ENCODE data around the gene CLDN22. TPM values are rescaled to one million over a fixed set of nuclear protein-coding genes. Genes with fewer than 3 reads are reported as not detected.
"Not testable (repeated sequence)": the region's sequence is repeated elsewhere in the genome, so short reads cannot be mapped to it uniquely, and the experiment has no call there.

CLDN22 gene
- total RNA-seq, 1 donor, result not detected

DNA sequence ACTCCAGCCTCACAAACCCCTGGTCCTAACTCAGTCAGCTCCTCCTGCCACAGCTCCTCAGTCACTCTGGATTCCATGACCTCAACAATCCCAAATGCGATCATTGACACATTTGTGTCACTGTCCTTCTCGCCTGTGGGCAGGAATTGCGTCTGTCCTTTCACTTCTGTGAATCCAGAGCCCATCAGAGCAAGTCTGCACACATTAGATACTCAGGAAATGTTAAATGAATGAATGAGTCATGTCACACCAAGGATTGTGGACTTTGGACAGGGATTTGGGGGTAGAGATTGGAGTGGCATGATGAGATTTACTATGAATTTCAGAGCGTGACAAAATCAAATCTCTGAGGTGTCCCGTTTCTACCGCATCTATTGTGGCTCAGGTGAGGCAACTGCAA lies 13.9 kb upstream of the CLDN22 start:
- Histone ChIP-seq H3K9me3 (ENCODE audit: low read depth, low read length) (no peaks in the 10 kb centered on the region), H3K4me3 (ENCODE audit: low read length) (no peak overlapping the region), H3K4me1 (ENCODE audit: insufficient read depth, low read length) (no peaks in the 10 kb centered on the region), H3K27me3 (ENCODE audit: insufficient read depth, low read length) (no peaks in the 10 kb centered on the region)

DNA sequence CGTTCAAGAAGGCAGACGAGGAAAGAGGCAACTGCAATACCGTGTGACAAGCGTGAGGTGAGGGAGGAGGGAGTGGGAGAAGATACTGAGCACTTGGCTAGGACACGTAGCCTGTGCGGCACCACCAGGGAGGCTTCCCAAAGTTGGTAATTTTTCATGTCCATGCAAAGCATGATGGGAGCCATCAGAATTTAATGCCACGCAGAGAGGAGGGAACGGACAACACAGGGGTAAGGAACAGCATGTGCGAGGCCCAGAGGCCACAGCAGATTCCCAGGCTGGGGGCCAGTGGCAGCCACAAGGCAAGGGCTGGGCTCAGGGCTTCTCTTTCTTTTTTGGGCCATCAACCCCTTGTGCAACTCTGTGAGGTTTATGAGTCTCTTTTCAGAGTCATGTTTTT lies 13.1 kb upstream of the CLDN22 start:
- Histone ChIP-seq H3K9me3 (ENCODE audit: low read depth, low read length) (no peaks in the 10 kb centered on the region), H3K4me3 (ENCODE audit: low read length) (no peak overlapping the region), H3K27me3 (ENCODE audit: insufficient read depth, low read length) (no peaks in the 10 kb centered on the region), H3K4me1 (ENCODE audit: insufficient read depth, low read length) (no peaks in the 10 kb centered on the region)

DNA sequence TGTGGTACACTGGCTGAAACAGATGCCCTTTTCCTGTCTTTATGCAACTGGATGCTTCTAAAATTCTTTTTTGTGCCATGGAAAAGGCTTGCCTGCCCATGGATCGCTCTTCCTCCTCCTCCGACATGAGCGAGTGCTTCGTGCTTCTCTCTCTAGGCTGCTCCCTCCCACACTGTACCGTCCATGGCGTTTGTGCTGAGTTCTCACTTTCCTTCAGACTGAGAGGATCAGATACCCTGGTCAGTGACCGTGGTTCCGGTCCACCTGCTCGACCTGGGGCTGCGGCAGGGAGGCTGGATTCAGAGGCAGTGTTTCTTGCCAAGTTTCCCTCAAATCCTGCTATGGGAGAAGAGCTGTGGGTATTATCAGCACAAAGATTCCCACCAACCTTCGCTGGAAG lies 12.4 kb upstream of the CLDN22 start:
- Histone ChIP-seq H3K9me3 (ENCODE audit: low read depth, low read length) (no peaks in the 10 kb centered on the region), H3K27me3 (ENCODE audit: insufficient read depth, low read length) (no peaks in the 10 kb centered on the region), H3K4me1 (ENCODE audit: insufficient read depth, low read length) (no peaks in the 10 kb centered on the region), H3K4me3 (ENCODE audit: low read length) (no peak overlapping the region)

DNA sequence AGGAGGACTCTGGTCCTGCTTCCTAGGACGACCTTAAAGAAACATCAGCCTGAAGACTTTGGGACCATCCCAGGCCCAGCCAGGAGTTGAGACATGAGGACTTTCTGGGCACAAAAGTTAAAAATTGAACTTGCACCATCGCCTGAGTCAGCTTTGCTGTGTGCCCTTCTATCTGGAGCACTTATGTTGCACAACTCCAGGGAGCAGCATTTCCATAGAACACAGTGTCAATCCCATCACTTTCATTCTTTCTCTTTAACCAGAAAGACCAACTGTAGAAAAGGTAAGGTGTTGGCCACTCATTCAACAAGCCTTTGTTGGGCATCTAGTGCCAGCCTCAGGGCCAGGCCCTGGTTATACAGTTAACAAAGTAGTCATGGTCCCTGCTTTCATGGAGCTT lies 10.8 kb upstream of the CLDN22 start:
- Histone ChIP-seq H3K9me3 (ENCODE audit: low read depth, low read length) (no peaks in the 10 kb centered on the region), H3K4me3 (ENCODE audit: low read length) (no peak overlapping the region), H3K4me1 (ENCODE audit: insufficient read depth, low read length) (no peaks in the 10 kb centered on the region), H3K27me3 (ENCODE audit: insufficient read depth, low read length) (no peaks in the 10 kb centered on the region)

DNA sequence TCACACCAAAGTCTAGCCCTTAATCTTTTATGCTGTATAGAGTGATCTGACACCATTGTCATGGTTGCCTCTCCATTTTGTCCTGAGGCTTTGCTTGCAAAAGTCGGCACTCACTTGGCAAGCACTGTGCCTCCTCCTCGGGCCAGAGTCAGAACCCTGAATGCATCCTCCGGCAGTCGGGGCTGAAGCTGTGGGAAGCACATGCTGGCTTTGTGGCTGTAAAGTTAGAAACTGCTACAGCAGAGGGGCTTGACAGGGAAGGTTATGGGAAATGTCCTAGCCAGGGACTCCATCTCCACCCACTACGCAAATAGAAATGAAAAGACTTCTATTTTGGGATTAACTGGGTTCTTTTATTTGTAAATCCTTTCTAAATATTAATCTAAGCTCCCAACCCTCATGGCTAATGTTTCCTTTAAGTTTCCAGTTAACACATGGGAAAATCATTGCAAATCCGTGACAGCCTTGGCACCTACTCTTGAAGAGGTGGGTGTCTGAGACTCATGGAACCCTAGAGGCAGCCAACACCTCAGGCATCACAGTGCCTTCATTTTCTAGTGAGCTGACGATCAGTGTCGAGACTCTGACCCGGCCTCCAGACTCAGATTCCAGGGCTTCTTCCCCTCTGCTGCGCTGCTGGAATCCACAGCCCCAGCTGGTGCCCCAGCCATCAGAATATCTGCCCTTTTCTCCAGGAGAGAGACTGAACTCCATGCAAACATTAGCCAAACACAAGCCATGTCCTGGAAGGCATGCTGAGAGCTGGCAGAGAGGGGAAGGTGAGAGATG lies 10.1 kb upstream of the CLDN22 start:
- H3K4me1 ChIP-seq (ENCODE audit: insufficient read depth, low read length), result no peaks in the 10 kb centered on the region
- H3K4me3 ChIP-seq (ENCODE audit: low read length), result no peak overlapping the region
- H3K27me3 ChIP-seq (ENCODE audit: insufficient read depth, low read length), result no peaks in the 10 kb centered on the region
- H3K9me3 ChIP-seq (ENCODE audit: low read depth, low read length), result no peaks in the 10 kb centered on the region

- no peak overlapping the region for H3K4me3 ChIP-seq (ENCODE audit: low read length)
- H3K4me1 ChIP-seq (ENCODE audit: insufficient read depth, low read length), result no peaks in the 10 kb centered on the region
- no peaks in the 10 kb centered on the region for H3K9me3 ChIP-seq (ENCODE audit: low read depth, low read length)
- no peaks in the 10 kb centered on the region for H3K27me3 ChIP-seq (ENCODE audit: insufficient read depth, low read length)
These were observed 9.2 kb upstream of the CLDN22 start for GRCh38 chr4:183329244-183329643.

DNA sequence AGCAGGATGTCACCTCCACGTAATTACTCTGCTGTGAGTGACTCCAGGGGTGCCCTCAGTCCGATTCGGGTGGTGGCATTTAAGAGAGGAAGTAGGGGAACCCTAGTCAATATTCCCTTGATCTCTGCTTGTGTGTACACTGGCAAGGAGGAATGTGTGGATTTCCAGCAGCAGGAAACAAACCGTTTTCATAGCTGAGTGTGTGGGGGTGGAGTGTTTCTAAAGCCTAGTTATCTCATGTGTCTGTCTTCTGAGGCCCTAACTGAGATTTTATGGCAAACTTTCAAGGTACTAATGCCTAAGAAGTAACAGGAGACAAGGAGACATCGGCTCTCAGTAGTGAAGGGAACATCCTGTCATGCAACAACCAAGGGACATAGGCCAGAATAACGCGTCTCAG lies 8.8 kb upstream of the CLDN22 start:
- Histone ChIP-seq H3K4me1 (ENCODE audit: insufficient read depth, low read length) (no peaks in the 10 kb centered on the region), H3K9me3 (ENCODE audit: low read depth, low read length) (no peaks in the 10 kb centered on the region), H3K4me3 (ENCODE audit: low read length) (no peak overlapping the region), H3K27me3 (ENCODE audit: insufficient read depth, low read length) (no peaks in the 10 kb centered on the region)

- Histone ChIP-seq H3K4me1 (ENCODE audit: insufficient read depth, low read length) (no peaks in the 10 kb centered on the region), H3K27me3 (ENCODE audit: insufficient read depth, low read length) (no peaks in the 10 kb centered on the region), H3K9me3 (ENCODE audit: low read depth, low read length) (no peaks in the 10 kb centered on the region), H3K4me3 (ENCODE audit: low read length) (no peak overlapping the region)
These were observed 7.8 kb upstream of the CLDN22 start for GRCh38 chr4:183327827-183328226.

DNA sequence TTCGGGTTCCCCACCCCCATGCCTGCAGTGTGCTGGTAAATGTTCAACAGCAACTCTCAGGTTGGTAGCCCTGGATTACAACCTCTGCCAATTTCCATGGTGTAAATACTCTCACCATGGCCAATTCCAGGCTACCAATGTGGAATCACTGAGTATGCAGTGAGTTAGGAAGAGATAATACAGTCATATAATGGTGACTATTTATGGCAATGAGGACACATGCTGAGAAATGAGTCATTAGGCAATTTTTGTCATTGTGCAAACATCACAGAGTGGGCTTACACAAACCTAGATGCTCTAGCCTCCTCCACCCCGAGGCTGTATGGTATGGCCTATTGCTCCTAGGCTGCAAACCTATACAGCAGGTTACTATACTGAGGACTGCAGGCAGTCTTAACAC lies 6.8 kb upstream of the CLDN22 start:
- H3K27me3 ChIP-seq (ENCODE audit: insufficient read depth, low read length), result no peaks in the 10 kb centered on the region
- no peak overlapping the region for H3K4me3 ChIP-seq (ENCODE audit: low read length)
- no peaks in the 10 kb centered on the region for H3K9me3 ChIP-seq (ENCODE audit: low read depth, low read length)
- H3K4me1 ChIP-seq (ENCODE audit: insufficient read depth, low read length), result no peaks in the 10 kb centered on the region

DNA sequence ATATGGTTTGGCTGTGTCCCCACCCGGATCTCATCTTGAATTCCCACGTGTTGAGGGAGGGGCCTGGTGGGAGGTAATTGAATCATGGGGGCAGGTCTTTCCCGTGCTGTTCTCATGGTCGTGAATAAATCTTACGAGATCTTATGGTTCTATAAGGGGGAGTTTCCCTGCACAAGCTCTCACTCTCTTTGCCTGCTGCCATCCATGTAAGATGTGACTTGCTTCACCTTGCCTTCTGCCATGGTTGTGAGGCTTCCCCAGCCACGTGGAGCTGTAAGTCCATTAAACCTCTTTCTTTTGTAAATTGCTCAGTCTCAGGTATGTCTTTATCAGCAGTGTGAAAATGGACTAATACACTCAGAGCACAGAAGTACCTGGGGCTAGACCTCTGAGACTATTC lies 6.3 kb upstream of the CLDN22 start:
- not testable (repeated sequence) for H3K4me3 ChIP-seq (ENCODE audit: low read length); H3K4me1 ChIP-seq (ENCODE audit: insufficient read depth, low read length); H3K9me3 ChIP-seq (ENCODE audit: low read depth, low read length); H3K27me3 ChIP-seq (ENCODE audit: insufficient read depth, low read length)

- no peaks in the 10 kb centered on the region for H3K4me1 ChIP-seq (ENCODE audit: insufficient read depth, low read length)
- no peaks in the 10 kb centered on the region for H3K9me3 ChIP-seq (ENCODE audit: low read depth, low read length)
- H3K4me3 ChIP-seq (ENCODE audit: low read length), result no peak overlapping the region
- H3K27me3 ChIP-seq (ENCODE audit: insufficient read depth, low read length), result no peaks in the 10 kb centered on the region
These were observed 4.5 kb upstream of the CLDN22 start for GRCh38 chr4:183324619-183325018.

GRCh38 chr4:183324056-183324455 lies 4.0 kb upstream of the CLDN22 start:
- H3K4me1 ChIP-seq (ENCODE audit: insufficient read depth, low read length); H3K4me3 ChIP-seq (ENCODE audit: low read length); H3K27me3 ChIP-seq (ENCODE audit: insufficient read depth, low read length); H3K9me3 ChIP-seq (ENCODE audit: low read depth, low read length): not testable (repeated sequence)

GRCh38 chr4:183323295-183323694 lies 3.2 kb upstream of the CLDN22 start:
- no peaks in the 10 kb centered on the region for H3K27me3 ChIP-seq (ENCODE audit: insufficient read depth, low read length)
- H3K9me3 ChIP-seq (ENCODE audit: low read depth, low read length), result no peaks in the 10 kb centered on the region
- no peaks in the 10 kb centered on the region for H3K4me1 ChIP-seq (ENCODE audit: insufficient read depth, low read length)
- no peak overlapping the region for H3K4me3 ChIP-seq (ENCODE audit: low read length)

DNA sequence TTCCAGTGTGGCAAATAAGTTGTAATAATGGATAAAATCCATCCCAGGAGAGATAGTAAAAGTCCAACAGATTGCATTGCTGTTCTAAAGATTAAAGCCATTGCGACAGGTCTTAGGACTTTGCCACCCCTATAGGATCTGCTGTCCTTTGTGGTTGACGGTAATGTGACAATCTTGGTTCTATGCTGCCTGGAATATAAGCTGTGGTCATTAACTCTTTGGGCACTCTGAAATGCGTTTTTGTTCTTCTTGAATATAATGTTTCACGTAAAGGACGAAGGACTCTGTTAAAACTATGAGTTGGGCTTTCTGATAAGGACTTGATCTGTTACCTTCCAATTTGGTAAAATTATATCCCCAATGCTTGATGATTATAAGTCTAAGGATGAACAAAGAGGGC lies 2.2 kb upstream of the CLDN22 start, which contains the start of gene CLDN24:
Gene CLDN24 (minus strand): TSS at position 101 of the 400 bp plus-strand sequence. CDS start 0 bp downstream, at position 101.
- no peaks in the 10 kb centered on the region for H3K9me3 ChIP-seq (ENCODE audit: low read depth, low read length)

GRCh38 chr4:183321516-183321915 lies 1.4 kb upstream of the CLDN22 start:
- no peaks in the 10 kb centered on the region for H3K27me3 ChIP-seq (ENCODE audit: insufficient read depth, low read length)
- no peaks in the 10 kb centered on the region for H3K4me1 ChIP-seq (ENCODE audit: insufficient read depth, low read length)
- H3K9me3 ChIP-seq (ENCODE audit: low read depth, low read length), result no peaks in the 10 kb centered on the region
- H3K4me3 ChIP-seq (ENCODE audit: low read length), result no peak overlapping the region

More for the DNA sequence above, 2.2 kb upstream of the CLDN22 start, which contains the start of gene CLDN24:
- no peak within 1 kb of the TSS for H3K4me3 ChIP-seq (ENCODE audit: low read length)
- no peaks in the 10 kb centered on the region for H3K27me3 ChIP-seq (ENCODE audit: insufficient read depth, low read length)
- H3K4me1 ChIP-seq (ENCODE audit: insufficient read depth, low read length), result no peaks in the 10 kb centered on the region

DNA sequence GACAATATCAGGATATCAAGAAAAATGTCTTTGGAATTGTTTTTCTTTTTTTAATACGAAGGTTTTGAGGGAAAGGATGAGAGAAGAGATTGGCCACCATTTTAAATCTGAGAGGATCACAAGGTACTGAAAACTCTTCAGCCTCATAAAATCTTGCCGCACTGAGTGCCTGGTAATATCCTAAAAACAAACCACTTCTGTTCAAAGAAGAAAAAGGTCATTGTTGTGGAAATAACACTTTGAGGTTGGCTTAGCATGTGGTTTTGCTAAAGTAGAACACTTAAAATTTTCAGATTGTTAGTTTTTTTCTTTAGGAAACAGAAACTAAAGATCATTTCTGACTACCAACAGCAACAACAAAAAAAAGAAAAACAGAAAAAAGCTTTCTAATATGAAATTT lies 1.0 kb upstream of the CLDN22 start:
- Histone ChIP-seq H3K4me3 (ENCODE audit: low read length) (no peak overlapping the region), H3K27me3 (ENCODE audit: insufficient read depth, low read length) (no peaks in the 10 kb centered on the region), H3K4me1 (ENCODE audit: insufficient read depth, low read length) (no peaks in the 10 kb centered on the region), H3K9me3 (ENCODE audit: low read depth, low read length) (no peaks in the 10 kb centered on the region)
